Kidney epithelial cell (primary cell): ENCODE results near the gene SORCS2. TPM values are rescaled to one million over a fixed set of nuclear protein-coding genes. Genes with fewer than 3 reads are reported as not detected.

Source experiments
- DNase-seq: peaks from one replicate; pipeline ENCODE4 v3.0.0-alpha.2; 2010; ENCODE audit warnings: low read depth
- H3K27me3 ChIP-seq: 2 replicates; pipeline ENCODE4 v1.6.0; 2011; ENCODE audit warnings: low read length; ENCODE audit not compliant: control insufficient read depth, insufficient read depth
- H3K36me3 ChIP-seq: 2 replicates; pipeline ENCODE4 v1.5.1; 2011; ENCODE audit warnings: low read length; ENCODE audit not compliant: control insufficient read depth, insufficient read depth
- H3K4me3 ChIP-seq: 2 replicates; pipeline ENCODE4 v1.5.1; 2011; ENCODE audit warnings: low read depth, mild to moderate bottlenecking, control low read depth, low read length
- CTCF ChIP-seq: IDR thresholded peaks from 2 replicates; pipeline ENCODE4 v1.5.1; 2011; ENCODE audit warnings: mild to moderate bottlenecking, moderate library complexity, low read length, control low read depth, inconsistent platforms; ENCODE audit not compliant: insufficient read depth, poor library complexity, severe bottlenecking
- total RNA-seq: library from RNA; depleted of rRNA; stranded (reverse); fragments of >200 nt; gene quantifications from 2 replicates; pipeline ENCODE4 v1.2.3, GENCODE V29; 2015

The SORCS2 gene
- total RNA-seq, 1 donor from 2014 or later, result 1.4 TPM

DNA sequence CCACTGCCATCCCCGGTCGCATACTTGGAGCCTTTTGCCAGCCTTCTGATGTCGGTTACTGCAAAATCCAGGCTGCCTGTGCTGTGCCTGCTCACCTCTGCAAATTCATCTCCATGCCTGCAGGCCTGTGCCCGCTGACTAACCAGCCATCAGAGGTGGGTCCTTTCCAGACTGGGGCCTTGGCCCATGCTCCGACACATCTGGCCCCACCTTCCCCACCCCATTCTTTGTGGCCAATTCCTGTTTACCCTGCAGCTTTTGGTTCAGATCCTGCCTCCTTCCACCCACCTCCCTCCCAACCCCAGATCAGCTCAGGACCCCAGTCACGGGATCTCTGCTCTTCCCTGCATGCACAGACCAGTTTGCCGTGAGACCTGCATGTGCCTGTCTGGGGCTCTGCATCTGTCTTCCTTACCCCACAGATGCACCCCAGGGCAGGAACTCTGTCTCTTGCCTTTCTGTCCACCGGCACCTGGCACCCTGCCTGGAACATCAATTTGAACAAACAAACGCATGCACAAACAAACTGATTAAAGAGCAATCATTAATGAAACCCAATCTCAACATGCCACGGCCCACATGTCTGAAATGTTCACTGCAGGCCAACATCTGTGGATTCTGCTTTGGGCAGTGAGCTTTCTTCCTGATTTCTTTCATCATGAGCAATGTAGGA lies 355.2 kb downstream of the SORCS2 start:
- Histone ChIP-seq H3K27me3 (no peaks in the 10 kb centered on the region), H3K36me3 (no peaks in the 10 kb centered on the region), H3K4me3 (no peak overlapping the region)
- DNase-seq, result no peak
- no peak for TF ChIP-seq CTCF

GRCh38 chr4:7549866-7550265 lies 357.5 kb downstream of the SORCS2 start:
- DNase-seq, result no peak
- Histone ChIP-seq H3K27me3 (no peaks in the 10 kb centered on the region), H3K4me3 (no peak overlapping the region), H3K36me3 (no peaks in the 10 kb centered on the region)
- TF ChIP-seq CTCF, result no peak

DNA sequence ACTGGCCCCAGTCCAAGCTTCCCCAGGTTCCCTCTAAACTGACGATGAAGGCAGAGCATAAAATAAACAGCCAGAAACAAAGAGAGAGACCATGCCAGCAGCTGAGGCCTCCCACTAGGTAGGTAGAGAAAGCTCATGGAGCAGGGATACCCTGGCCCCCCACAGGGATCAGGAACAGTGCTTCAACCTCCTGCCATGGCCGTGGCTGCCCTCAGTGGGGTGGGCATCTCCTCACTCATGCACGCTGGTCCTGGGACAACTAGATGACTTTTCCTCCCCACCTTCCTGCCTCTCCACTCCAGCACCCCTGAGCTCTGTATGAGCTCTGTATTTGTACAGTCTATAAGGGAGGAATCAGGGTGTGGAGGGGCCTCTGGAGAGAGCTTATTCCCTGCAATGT lies 360.1 kb downstream of the SORCS2 start:
- no peaks in the 10 kb centered on the region for H3K27me3 ChIP-seq
- DNase-seq, result no peak
- H3K36me3 ChIP-seq, result no peaks in the 10 kb centered on the region
- no peak overlapping the region for H3K4me3 ChIP-seq
- TF ChIP-seq CTCF, result no peak

GRCh38 chr4:7553280-7553679 lies 360.9 kb downstream of the SORCS2 start:
- Histone ChIP-seq H3K36me3 (no peaks in the 10 kb centered on the region), H3K4me3 (no peak overlapping the region), H3K27me3 (no peaks in the 10 kb centered on the region)
- no peak for DNase-seq
- no peak for TF ChIP-seq CTCF

DNA sequence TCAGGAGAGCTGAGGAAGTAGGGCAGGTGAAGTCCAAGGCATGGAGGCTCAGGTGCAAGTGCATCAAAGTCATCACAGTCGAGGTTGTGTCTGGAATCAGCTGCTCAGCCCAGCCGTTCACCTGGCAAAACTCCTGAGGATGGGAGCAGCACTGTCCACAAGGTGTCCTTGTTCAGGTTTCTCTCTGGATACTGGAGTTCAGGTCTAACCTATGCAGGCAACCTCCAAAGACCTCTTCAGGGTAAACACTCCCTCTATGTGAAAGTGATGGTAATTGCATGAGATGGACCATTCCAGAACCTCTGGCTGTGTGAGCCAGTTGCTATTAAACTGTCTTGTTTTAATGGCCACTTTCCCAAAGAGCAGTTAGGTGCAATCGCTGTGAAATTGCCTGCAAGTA lies 362.6 kb downstream of the SORCS2 start:
- Histone ChIP-seq H3K36me3 (no peaks in the 10 kb centered on the region), H3K27me3 (no peaks in the 10 kb centered on the region), H3K4me3 (no peak overlapping the region)
- no peak for TF ChIP-seq CTCF
- DNase-seq, result no peak

GRCh38 chr4:7556558-7556957 lies 364.2 kb downstream of the SORCS2 start:
- no peak overlapping the region for H3K4me3 ChIP-seq
- DNase-seq, result no peak
- H3K27me3 ChIP-seq, result no peaks in the 10 kb centered on the region
- TF ChIP-seq CTCF, result no peak
- no peaks in the 10 kb centered on the region for H3K36me3 ChIP-seq
